ENCODE measurements around the gene PDIA4.
"Not testable (repeated sequence)": the region's sequence is repeated elsewhere in the genome, so short reads cannot be mapped to it uniquely, and the experiment has no call there.

Gene PDIA4, protein sequence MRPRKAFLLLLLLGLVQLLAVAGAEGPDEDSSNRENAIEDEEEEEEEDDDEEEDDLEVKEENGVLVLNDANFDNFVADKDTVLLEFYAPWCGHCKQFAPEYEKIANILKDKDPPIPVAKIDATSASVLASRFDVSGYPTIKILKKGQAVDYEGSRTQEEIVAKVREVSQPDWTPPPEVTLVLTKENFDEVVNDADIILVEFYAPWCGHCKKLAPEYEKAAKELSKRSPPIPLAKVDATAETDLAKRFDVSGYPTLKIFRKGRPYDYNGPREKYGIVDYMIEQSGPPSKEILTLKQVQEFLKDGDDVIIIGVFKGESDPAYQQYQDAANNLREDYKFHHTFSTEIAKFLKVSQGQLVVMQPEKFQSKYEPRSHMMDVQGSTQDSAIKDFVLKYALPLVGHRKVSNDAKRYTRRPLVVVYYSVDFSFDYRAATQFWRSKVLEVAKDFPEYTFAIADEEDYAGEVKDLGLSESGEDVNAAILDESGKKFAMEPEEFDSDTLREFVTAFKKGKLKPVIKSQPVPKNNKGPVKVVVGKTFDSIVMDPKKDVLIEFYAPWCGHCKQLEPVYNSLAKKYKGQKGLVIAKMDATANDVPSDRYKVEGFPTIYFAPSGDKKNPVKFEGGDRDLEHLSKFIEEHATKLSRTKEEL

GRCh38 chr7:149028346-149029109 is at the start of gene PDIA4:
Gene PDIA4, minus strand, starts transcription at chr7:149028505. Its CDS starts 97 bp downstream, at chr7:149028408.
- DNase-seq = peak; percentile 98

DNA sequence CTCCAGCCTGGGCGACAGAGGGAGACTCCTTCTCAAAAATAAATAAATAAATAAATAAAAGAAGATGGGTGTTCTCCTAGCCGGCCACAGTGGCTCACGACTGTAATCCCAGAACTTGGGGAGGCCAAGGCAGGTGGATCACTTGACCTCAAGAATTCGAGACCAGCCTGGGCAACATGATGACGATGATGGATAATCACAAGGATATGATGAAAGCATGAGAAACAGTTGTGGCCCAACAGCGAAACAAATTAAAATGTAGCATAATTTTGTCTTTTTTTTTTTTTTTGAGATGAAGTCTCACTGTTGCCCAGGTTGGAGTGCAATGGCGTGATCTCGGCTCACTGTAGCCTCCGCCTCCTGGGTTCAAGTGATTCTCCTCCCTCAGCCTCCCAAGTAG is 49.3 kb upstream of the PDIA4 start:
- no peak for DNase-seq

- DNase-seq = no peak
Measured at GRCh38 chr7:149075286-149075685, 47.0 kb upstream of the PDIA4 start.

DNA sequence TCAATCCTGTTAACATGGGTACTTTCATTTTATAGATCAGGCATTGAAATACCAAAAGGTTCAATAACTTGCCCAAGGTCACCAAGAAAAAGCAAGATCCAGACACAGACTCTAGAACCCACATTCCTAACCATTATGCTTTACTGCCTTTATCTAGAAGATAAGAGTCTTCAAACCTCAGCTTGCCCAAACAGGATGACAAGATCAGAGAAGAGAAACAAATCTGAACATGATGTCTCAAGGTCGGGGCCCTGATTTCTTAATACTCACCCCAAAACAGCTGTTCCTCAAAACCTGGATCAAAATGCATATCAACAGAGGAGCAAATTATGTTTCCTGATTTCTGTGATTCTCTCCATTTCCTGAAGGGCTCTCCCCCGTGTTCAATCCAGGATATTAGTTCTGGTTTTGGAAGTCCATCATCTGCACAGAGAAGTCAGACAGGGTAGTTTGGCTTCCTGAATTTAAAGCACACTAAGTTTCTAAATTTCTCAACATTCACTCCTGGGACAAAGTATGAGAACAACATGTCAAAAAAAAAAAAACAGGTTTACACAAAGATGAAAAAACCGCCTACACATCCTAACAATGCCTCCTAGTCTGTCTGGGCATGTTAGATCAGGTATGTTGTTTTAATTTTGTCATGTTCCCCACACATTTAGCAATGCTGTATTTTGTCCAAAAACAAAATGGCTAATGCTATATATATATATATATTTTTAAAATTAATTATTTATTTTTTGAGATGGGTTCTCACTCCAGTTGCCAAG is 46.0 kb upstream of the PDIA4 start:
- DNase-seq = no peak

GRCh38 chr7:149072438-149072775 is 44.1 kb upstream of the PDIA4 start:
- DNase-seq = no peak

- DNase-seq = no peak
Measured at GRCh38 chr7:149071641-149072437, 43.5 kb upstream of the PDIA4 start.

DNA sequence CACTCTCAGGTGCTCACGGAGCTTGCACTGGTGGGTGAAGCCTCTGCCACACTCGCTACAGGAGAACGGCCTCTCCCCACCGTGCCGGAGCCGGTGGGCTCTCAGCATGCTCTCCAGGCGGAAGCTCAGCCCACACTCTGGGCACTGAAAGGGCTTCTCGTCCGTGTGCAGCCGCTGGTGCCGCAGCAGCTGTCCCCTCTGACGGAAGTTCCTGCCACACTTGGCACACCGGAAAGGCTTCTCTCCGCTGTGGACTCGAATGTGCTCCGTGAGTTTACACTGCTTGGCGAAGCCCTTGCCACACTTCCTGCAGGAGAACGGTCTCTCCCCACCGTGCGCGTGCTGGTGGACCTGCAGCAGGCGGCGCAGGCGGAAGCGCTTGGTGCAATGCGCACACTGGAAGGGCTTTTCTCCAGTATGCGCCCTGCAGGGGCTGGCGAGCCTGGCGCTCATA is 42.9 kb upstream of the PDIA4 start:
- no peak for DNase-seq

- no peak for DNase-seq
Measured at GRCh38 chr7:149070372-149071125, 42.2 kb upstream of the PDIA4 start.

- DNase-seq = no peak
Measured at GRCh38 chr7:149067869-149068268, 39.6 kb upstream of the PDIA4 start.

DNA sequence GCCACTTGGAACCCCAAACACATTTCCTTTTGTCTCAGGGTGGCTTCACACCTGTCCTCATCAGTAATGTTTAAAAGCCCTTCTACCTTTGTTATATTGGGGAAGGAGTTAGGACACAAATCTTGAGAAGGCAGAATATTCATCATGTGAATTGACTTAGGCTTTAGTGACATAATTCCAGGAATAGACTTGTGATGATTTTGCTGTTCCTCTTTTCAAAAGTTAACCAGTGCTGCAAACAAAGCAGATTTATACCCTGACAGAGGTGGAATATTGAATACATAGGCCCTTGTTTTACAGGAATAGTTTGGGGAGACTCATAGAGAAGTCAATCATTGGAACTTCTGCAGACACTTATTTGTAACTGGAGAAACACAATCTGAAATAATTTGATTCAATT is 35.2 kb upstream of the PDIA4 start:
- DNase-seq = no peak

GRCh38 chr7:149062217-149062899 is 34.1 kb upstream of the PDIA4 start:
- DNase-seq = not testable (repeated sequence)

DNA sequence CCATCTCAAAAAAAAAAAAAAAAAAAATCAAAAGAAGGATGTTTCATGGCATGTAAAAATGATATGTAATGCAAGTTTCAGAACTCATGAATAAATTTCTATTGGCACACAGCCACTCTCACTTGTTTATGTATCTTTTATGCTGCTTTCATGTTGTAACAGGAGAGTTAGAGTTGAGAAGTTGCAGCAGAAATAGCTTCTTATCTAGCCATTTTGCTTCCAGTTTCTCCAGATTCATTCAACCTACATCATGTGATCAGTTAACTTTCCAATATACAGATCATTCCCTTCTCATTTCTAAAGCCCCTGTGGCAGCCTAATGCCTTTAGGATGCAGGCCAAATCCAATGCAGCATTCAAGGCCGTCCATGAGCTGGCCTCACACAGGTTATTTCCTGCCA is 31.9 kb upstream of the PDIA4 start:
- DNase-seq = no peak

DNA sequence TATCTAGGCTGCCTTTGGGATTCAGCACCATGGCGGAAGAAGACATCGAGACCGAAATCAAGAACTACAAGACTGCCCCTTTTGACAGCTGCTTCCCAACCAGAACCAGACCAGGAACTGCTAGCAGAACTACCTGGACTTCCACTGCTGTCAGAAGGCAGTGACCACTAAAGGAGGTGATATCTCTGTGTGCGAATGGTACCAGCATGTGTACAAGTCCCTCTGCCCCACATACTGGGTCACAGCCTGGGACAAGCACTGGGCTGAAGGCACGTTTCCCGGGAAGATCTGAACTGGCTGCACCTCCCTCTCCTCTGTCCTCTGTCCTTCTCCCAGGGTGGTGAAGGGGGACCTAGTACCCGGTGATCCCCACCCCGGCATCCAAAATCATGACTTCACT is 25.6 kb upstream of the PDIA4 start:
- no peak for DNase-seq

DNA sequence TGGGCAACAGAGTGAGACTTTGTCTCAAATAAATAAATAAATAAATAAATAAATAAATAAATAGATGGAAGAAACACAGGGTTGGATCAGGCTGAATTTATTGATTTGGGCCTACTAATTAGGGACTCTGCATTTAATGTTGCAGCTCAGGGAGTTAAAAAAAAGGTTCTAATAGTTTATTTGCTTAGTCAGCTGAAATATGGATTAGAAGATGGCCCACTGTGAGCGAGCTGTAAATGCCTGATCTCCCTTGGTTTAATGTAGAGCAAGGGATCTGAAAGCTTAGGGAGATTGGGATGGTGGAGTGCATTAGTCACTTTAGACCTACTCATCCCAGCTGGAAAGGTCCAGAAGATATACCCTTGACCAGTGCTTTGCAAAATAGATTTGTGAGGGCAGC is 25.1 kb upstream of the PDIA4 start:
- no peak for DNase-seq

- DNase-seq = no peak
Measured at GRCh38 chr7:149050941-149051340, 22.6 kb upstream of the PDIA4 start.

GRCh38 chr7:149048805-149049204 is 20.5 kb upstream of the PDIA4 start:
- DNase-seq = no peak

DNA sequence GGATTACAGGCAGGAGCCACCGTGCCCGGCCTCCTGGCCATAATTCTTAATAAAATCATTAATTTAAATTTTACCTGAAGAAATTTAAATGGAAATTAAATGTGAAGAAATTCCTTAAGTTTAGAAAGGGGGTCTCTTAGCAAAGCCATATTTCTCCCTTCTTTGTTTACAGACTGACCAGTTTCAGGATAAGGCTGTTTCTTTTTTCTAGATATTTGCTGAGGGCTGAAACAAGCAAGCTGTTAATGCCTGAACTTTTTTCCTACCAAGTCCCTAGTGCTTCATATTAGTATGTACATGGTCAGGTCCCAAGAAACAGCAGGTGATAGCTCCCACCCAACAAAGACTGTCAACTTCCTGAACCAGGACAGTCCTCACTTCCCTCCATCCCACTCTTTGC is 18.1 kb upstream of the PDIA4 start:
- DNase-seq = no peak

DNA sequence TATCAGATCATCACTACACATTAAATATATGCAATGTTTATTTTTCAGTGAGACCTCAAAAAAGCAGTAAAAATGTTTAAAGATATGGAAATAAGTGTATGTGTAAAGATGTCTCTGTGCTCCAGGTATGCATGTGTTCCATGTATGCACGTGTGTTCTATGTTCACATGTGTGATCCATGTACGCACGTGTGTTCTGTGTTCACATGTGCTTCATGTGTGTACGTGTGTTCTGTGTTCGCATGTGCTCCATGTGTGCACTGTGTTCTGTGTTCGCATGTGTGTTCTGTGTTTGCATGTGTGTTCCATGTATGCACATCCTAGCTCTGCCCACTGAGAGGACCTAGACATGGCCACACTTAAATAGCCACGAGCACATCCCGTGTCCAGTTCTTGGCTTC is 15.6 kb upstream of the PDIA4 start:
- no peak for DNase-seq

- no peak for DNase-seq
Measured at GRCh38 chr7:149041350-149041749, 13.0 kb upstream of the PDIA4 start.

- DNase-seq = not testable (repeated sequence)
Measured at GRCh38 chr7:149038641-149039040, 10.3 kb upstream of the PDIA4 start.

- no peak for DNase-seq
Measured at GRCh38 chr7:149036676-149037075, 8.4 kb upstream of the PDIA4 start.

Measured in NCI-H446 treated with DMSO at 0.1 percent for 48 hours (cell line).